GM19328 (cell line): ENCODE measurements around the gene VEZF1.
A peak's percentile ranks its signal among the peaks of the same experiment; 100 is the strongest.

Source experiments
- ATAC-seq: cut with Tn5 transposase; IDR thresholded peaks from one replicate; pipeline ENCODE4 v1.9.1; 2021; ENCODE audit warnings: mild to moderate bottlenecking, moderate library complexity; ENCODE audit not compliant: unreplicated experiment

VEZF1 gene

GRCh38 chr17:57999010-57999495, 11.0 kb upstream of the VEZF1 start:
- no peak for ATAC-seq

GRCh38 chr17:57997085-57997809, 9.2 kb upstream of the VEZF1 start:
- no peak for ATAC-seq

GRCh38 chr17:57995076-57995956, 7.3 kb upstream of the VEZF1 start:
- peak; percentile 55 for ATAC-seq

GRCh38 chr17:57994436-57994835, 6.4 kb upstream of the VEZF1 start:
- no peak for ATAC-seq

- ATAC-seq: no peak
Measured at GRCh38 chr17:57993471-57994365, 5.7 kb upstream of the VEZF1 start.

- no peak for ATAC-seq
Measured at GRCh38 chr17:57991537-57991936, 3.5 kb upstream of the VEZF1 start.

- no peak for ATAC-seq
Measured at GRCh38 chr17:57990037-57990436, 2.0 kb upstream of the VEZF1 start.

- ATAC-seq: peak; percentile 70
Measured at GRCh38 chr17:57988301-57989250, 522 bp upstream of the VEZF1 start.

GRCh38 chr17:57986841-57987580, 1.0 kb downstream of the VEZF1 start:
- ATAC-seq: no peak

- ATAC-seq: no peak
Measured at GRCh38 chr17:57985675-57985974, 2.4 kb downstream of the VEZF1 start.

GRCh38 chr17:57984936-57985674, 2.9 kb downstream of the VEZF1 start:
- ATAC-seq: no peak

GRCh38 chr17:57984261-57984890, 3.7 kb downstream of the VEZF1 start:
- ATAC-seq: no peak

GRCh38 chr17:57983446-57983845, 4.6 kb downstream of the VEZF1 start:
- no peak for ATAC-seq

- no peak for ATAC-seq
Measured at GRCh38 chr17:57982452-57983170, 5.4 kb downstream of the VEZF1 start.

- ATAC-seq: no peak
Measured at GRCh38 chr17:57980522-57980921, 7.5 kb downstream of the VEZF1 start.

GRCh38 chr17:57979076-57979475, 9.0 kb downstream of the VEZF1 start:
- no peak for ATAC-seq

GRCh38 chr17:57976594-57976993, 11.5 kb downstream of the VEZF1 start:
- no peak for ATAC-seq

- no peak for ATAC-seq
Measured at GRCh38 chr17:57975044-57975443, 13.0 kb downstream of the VEZF1 start.
